Esophagus squamous epithelium (tissue), 4 donors: Measurements from ENCODE around the gene SNX7.

ENCODE experiments used
- POLR2A ChIP-seq, 4 donors: fragments of 450-650 bp; IDR thresholded peaks; one replicate each; pipeline ENCODE4 v1.6.1; 2017; ENCODE audit warnings: antibody characterized with exemption in 4 of 4, mild to moderate bottlenecking in 4 of 4, moderate library complexity in 3 of 4
- TF ChIP-seq, protein P1 (sequence below), 6 experiments: fragments of 450-650 bp in 4 of 6; fragments of 200-600 bp in 2 of 6; sonication (generic) in 2 of 6; IDR thresholded peaks; one replicate each; pipeline ENCODE4 v1.5.1; 2016 to 2019; ENCODE audit warnings: antibody characterized with exemption in 6 of 6, mild to moderate bottlenecking in 4 of 6, moderate library complexity in 4 of 6

GRCh38 chr1:98637316-98637715 is 24.2 kb upstream of the SNX7 start:
- TF ChIP-seq, protein P1, sequence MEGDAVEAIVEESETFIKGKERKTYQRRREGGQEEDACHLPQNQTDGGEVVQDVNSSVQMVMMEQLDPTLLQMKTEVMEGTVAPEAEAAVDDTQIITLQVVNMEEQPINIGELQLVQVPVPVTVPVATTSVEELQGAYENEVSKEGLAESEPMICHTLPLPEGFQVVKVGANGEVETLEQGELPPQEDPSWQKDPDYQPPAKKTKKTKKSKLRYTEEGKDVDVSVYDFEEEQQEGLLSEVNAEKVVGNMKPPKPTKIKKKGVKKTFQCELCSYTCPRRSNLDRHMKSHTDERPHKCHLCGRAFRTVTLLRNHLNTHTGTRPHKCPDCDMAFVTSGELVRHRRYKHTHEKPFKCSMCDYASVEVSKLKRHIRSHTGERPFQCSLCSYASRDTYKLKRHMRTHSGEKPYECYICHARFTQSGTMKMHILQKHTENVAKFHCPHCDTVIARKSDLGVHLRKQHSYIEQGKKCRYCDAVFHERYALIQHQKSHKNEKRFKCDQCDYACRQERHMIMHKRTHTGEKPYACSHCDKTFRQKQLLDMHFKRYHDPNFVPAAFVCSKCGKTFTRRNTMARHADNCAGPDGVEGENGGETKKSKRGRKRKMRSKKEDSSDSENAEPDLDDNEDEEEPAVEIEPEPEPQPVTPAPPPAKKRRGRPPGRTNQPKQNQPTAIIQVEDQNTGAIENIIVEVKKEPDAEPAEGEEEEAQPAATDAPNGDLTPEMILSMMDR (IDR thresholded peaks at IDR 0.05), result no peak
- TF ChIP-seq POLR2A (IDR thresholded peaks at IDR 0.05), result no peak
